Measurements from ENCODE around the gene GMFB.

Gene GMFB

DNA sequence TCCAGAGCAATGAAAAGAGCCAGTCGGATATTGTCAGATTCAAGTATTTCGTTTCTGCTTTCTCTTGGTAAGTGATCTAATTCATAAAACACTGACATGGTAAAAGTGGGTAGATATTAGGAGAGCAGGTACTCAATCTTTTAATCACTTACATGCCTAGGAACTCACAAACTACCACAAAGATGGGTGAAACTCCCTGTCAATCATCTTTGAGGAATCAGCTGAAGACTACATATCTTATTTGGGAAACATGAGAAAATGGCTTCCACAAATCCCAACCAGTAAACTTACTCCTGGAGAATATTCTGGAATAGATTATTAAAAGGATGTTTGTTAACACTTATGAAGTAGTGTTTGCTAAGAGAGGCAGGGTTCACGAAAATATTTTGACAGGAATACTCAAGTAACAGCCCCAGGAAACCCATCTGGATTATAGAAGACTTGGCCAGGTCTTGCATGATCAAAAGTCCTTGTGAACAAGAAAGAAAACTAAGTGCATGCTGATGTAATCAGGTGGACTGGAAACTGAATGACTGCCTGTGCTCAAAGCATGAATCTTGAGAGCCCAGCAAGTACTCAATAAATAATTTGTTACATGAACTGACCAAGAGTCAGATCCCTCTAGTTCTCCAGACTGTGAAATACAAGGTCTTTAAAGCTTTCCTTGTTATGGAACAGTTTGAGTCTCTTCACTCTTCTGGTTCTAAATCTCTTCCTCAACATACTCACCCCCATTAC lies 63.1 kb downstream of the GMFB start:
- no peak for DNase-seq (ENCODE audit: low read depth, low spot score)

DNA sequence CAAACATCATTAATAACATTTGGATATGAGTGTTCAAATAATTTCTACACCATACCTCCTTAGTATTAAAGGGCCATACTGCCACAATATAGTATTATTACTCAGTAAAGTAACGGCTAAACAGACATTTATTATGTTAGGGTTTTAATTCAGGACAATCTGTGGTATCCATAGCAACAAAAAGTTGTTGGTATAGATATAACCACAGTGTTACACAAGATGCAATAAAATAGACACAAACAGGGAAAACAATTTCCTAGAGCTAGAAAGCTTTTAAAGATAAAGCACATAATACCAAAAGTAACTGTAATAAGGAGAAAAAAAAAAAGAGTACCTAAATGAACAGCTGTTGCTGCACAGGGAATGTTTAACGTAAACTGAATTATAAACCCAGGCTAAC lies 63.7 kb downstream of the GMFB start:
- DNase-seq (ENCODE audit: low read depth, low spot score): no peak

Data from ELF-1 (cell line).